ENCODE results near the gene AKAP6.
A peak's percentile ranks its signal among the peaks of the same experiment; 100 is the strongest.
"Not testable (repeated sequence)": the region's sequence is repeated elsewhere in the genome, so short reads cannot be mapped to it uniquely, and the experiment has no call there.

Gene AKAP6

GRCh38 chr14:32545506-32546210 is 216.6 kb downstream of the AKAP6 start:
- no peak for DNase-seq

- no peak for DNase-seq
Observed at GRCh38 chr14:32546246-32546645, 217.1 kb downstream of the AKAP6 start.

- DNase-seq, result no peak
Observed at GRCh38 chr14:32552766-32553165, 223.7 kb downstream of the AKAP6 start.

GRCh38 chr14:32559048-32559447 is 229.9 kb downstream of the AKAP6 start:
- DNase-seq, result no peak

GRCh38 chr14:32559590-32559989 is 230.5 kb downstream of the AKAP6 start:
- DNase-seq, result no peak

- DNase-seq, result peak; percentile 37
Observed at GRCh38 chr14:32560209-32560857, 231.2 kb downstream of the AKAP6 start.

GRCh38 chr14:32561520-32561919 is 232.4 kb downstream of the AKAP6 start:
- DNase-seq, result no peak

GRCh38 chr14:32564596-32564995 is 235.5 kb downstream of the AKAP6 start:
- DNase-seq, result no peak

- DNase-seq, result no peak
Observed at GRCh38 chr14:32565256-32565655, 236.2 kb downstream of the AKAP6 start.

GRCh38 chr14:32567543-32568384 is 238.7 kb downstream of the AKAP6 start:
- no peak for DNase-seq

GRCh38 chr14:32571551-32571950 is 242.5 kb downstream of the AKAP6 start:
- DNase-seq, result no peak

GRCh38 chr14:32571995-32572866 is 243.1 kb downstream of the AKAP6 start:
- DNase-seq, result no peak

GRCh38 chr14:32572867-32573150 is 243.7 kb downstream of the AKAP6 start:
- DNase-seq, result no peak

GRCh38 chr14:32574269-32574668 is 245.2 kb downstream of the AKAP6 start:
- DNase-seq, result no peak

- peak; percentile 22 for DNase-seq
Observed at GRCh38 chr14:32576088-32576795, 247.1 kb downstream of the AKAP6 start.

- DNase-seq, result no peak
Observed at GRCh38 chr14:32576977-32577376, 247.9 kb downstream of the AKAP6 start.

- DNase-seq, result no peak
Observed at GRCh38 chr14:32578181-32578580, 249.1 kb downstream of the AKAP6 start.

GRCh38 chr14:32583427-32583826 is 254.3 kb downstream of the AKAP6 start:
- not testable (repeated sequence) for DNase-seq

GRCh38 chr14:32584079-32584478 is 255.0 kb downstream of the AKAP6 start:
- no peak for DNase-seq

- DNase-seq, result no peak
Observed at GRCh38 chr14:32587461-32587860, 258.4 kb downstream of the AKAP6 start.

- peak; percentile 4 for DNase-seq
Observed at GRCh38 chr14:32588448-32589320, 259.6 kb downstream of the AKAP6 start.

Data from stimulated activated CD4-positive, alpha-beta T cell treated with anti-CD3 and anti-CD28 coated beads, Interleukin-15, amount 100 ng/mL, for 24 hours (primary cell).